HepG2 (cell line): ENCODE data around the gene TLE1. TPM values are rescaled to one million over a fixed set of nuclear protein-coding genes. Genes with fewer than 3 reads are reported as not detected.

Source experiments
- BRCA1 ChIP-seq: sonication (generic); formaldehyde crosslinking; IDR thresholded peaks from 2 replicates; pipeline ENCODE4 v1.4.0; 2020; ENCODE audit warnings: missing genetic modification reagents
- FOXK2 ChIP-seq: fragments of 450-650 bp; IDR thresholded peaks from 2 replicates; pipeline ENCODE4 v1.6.1; 2016
- KIAA2018 ChIP-seq: sonication (generic); formaldehyde crosslinking; IDR thresholded peaks from 2 replicates; pipeline ENCODE4 v1.5.0; 2020; ENCODE audit warnings: mild to moderate bottlenecking, missing genetic modification reagents, borderline replicate concordance
- MLXIP ChIP-seq: sonication (generic); formaldehyde crosslinking; IDR thresholded peaks from 2 replicates; pipeline ENCODE4 v1.9.0; 2021; ENCODE audit warnings: missing genetic modification reagents, borderline replicate concordance
- REXO4 ChIP-seq: sonication (generic); formaldehyde crosslinking; IDR thresholded peaks from 2 replicates; pipeline ENCODE4 v1.8.0; 2022; ENCODE audit warnings: missing genetic modification reagents, mild to moderate bottlenecking, borderline replicate concordance
- TSC22D2 ChIP-seq: sonication (generic); formaldehyde crosslinking; IDR thresholded peaks from 2 replicates; pipeline ENCODE4 v1.5.1; 2020; ENCODE audit warnings: missing genetic modification reagents, mild to moderate bottlenecking, borderline replicate concordance
- UBTF ChIP-seq: sonication (generic); formaldehyde crosslinking; IDR thresholded peaks from 2 replicates; pipeline ENCODE4 v1.4.0; 2020; ENCODE audit warnings: mild to moderate bottlenecking, missing genetic modification reagents
- ZFP41 ChIP-seq: sonication (generic); formaldehyde crosslinking; IDR thresholded peaks from 2 replicates; pipeline ENCODE4 v1.4.0; 2020; ENCODE audit warnings: mild to moderate bottlenecking, missing genetic modification reagents, borderline replicate concordance
- polyA plus RNA-seq, 8 experiments: library from polyadenylated mRNA; depleted of rRNA in 3 of 8; stranded (reverse) in 7 of 8; unstranded in 1 of 8; fragments of >200 nt; fragmentation: Illumina TruSeq in 4 of 8; extraction: Trizol in 4 of 8; gene quantifications; 2 replicates each; pipeline versions ENCODE4 v1.2.1 to v1.2.3, GENCODE V29; 2011 to 2016; ENCODE audit warnings: low read depth in 4 of 8, missing spikeins in 1 of 8, mixed read lengths in 1 of 8; ENCODE audit not compliant: insufficient read depth in 1 of 8
- total RNA-seq, 5 experiments: library from RNA; depleted of rRNA; stranded (reverse); fragments of >200 nt; fragmentation: Illumina TruSeq; extraction: Trizol; gene quantifications; 2 replicates each; pipeline ENCODE4 v1.2.3, GENCODE V29; 2016; ENCODE audit warnings: low read depth in 1 of 5

Gene TLE1
- total and polyA plus RNA-seq, 2 of the 13 experiments (the other 11 are each of a cell fraction or from before 2014, with no cell fraction given), result 35.9 to 109 TPM

GRCh38 chr9:81564632-81565031, 124.7 kb downstream of the TLE1 start (continued):
- no peak for TF ChIP-seq MLXIP (CRISPR knock-in tag)
- no peak for TF ChIP-seq FOXK2
- TF ChIP-seq REXO4, result no peak
- no peak for TF ChIP-seq BRCA1 (CRISPR knock-in tag)
- no peak for TF ChIP-seq UBTF (CRISPR knock-in tag)
- no peak for TF ChIP-seq TSC22D2
- TF ChIP-seq ZFP41 (CRISPR knock-in tag), result no peak
- no peak for TF ChIP-seq KIAA2018 (CRISPR knock-in tag)
